Testis (tissue), 3 donors: ENCODE results near the gene GNMT. TPM values are rescaled to one million over a fixed set of nuclear protein-coding genes. Genes with fewer than 3 reads are reported as not detected.

Experiments
- DNase-seq: peaks from one replicate; pipeline ENCODE4 v3.0.0-alpha.2; 2019
- H3K27ac ChIP-seq, 2 donors: fragments of 200-600 bp; sonication (generic); one replicate each; pipeline ENCODE4 v1.5.1; 2019
- H3K27me3 ChIP-seq: fragments of 200-600 bp; sonication (generic); one replicate; pipeline ENCODE4 v1.5.1; 2019
- H3K36me3 ChIP-seq: fragments of 200-600 bp; sonication (generic); one replicate; pipeline ENCODE4 v1.5.1; 2017; ENCODE audit warnings: low read depth; ENCODE audit errors: missing control alignments
- H3K4me1 ChIP-seq: fragments of 200-600 bp; sonication (generic); one replicate; pipeline ENCODE4 v1.5.1; 2019
- H3K4me3 ChIP-seq, 2 donors: fragments of 200-600 bp; sonication (generic); one replicate each; pipeline ENCODE4 v1.5.1; 2017 to 2019
- H3K9me3 ChIP-seq: fragments of 200-600 bp; sonication (generic); one replicate; pipeline ENCODE4 v1.5.1; 2017
- CTCF ChIP-seq, 3 experiments: fragments of 450-650 bp in 2 of 3; fragments of 200-600 bp in 1 of 3; sonication (generic) in 1 of 3; IDR thresholded peaks; one replicate each; pipeline ENCODE4 v1.5.1; 2016 to 2019; ENCODE audit warnings: antibody characterized with exemption in 3 of 3, mild to moderate bottlenecking in 2 of 3, moderate library complexity in 1 of 3
- POLR2A ChIP-seq: fragments of 450-650 bp; IDR thresholded peaks from one replicate; pipeline ENCODE4 v1.6.1; 2017; ENCODE audit warnings: antibody characterized with exemption, mild to moderate bottlenecking, moderate library complexity
- WGBS, 2 donors: methylation state at CpG; one replicate each; pipeline ENCODE4 v1.1.5; 2018; 5-methylcytosine and 5-hydroxymethylcytosine counted together
- intact Hi-C: fragments of 100-400 bp; cut with DNase I; formaldehyde crosslinking; loops from one replicate; pipeline ENCODE4 v1.15.1; 2023; ENCODE audit warnings: low total_unique reads
- polyA plus RNA-seq: library from polyadenylated mRNA; stranded (reverse); fragments of 350-450 nt; fragmentation: Illumina TruSeq; extraction: RNeasy Lipid Tissue Mini Kit (QIAGEN cat#74804); gene quantifications from one replicate; pipeline ENCODE4 v1.2.3, GENCODE V29; 2014; ENCODE audit warnings: low read depth, low replicate concordance; ENCODE audit not compliant: insufficient read depth
- total RNA-seq, 2 donors: library from RNA; depleted of rRNA; stranded (reverse); fragments of >200 nt; gene quantifications; one replicate each; pipeline ENCODE4 v1.2.3, GENCODE V29; 2016

The GNMT gene
- total and polyA plus RNA-seq, 3 donors from 2014 or later, result 0.31 to 1.7 (median 0.83) TPM

GRCh38 chr6:42916288-42916687, 44.3 kb upstream of the GNMT start:
- H3K4me3 ChIP-seq, result no peak overlapping the region
- TF ChIP-seq CTCF (IDR thresholded peaks at IDR 0.05) (no peak), POLR2A (no peak)
- DNase-seq, result no peak
- intact Hi-C loops, result no loop called here
- WGBS, 2 donors, result 80 to 83% methylated on average over 1 of the region's 1 CpG
- H3K9me3 ChIP-seq, result no peaks in the 10 kb centered on the region
- H3K27ac ChIP-seq, result no peak overlapping the region
- H3K36me3 ChIP-seq, result no peaks in the 10 kb centered on the region
- peaks cover 5% of the 10 kb centered on the region for H3K4me1 ChIP-seq
- H3K27me3 ChIP-seq, result no peaks in the 10 kb centered on the region

- no peak overlapping the region for H3K27ac ChIP-seq
- WGBS, 2 donors, result 69 to 83% methylated on average over 6 of the region's 6 CpGs
- no peaks in the 10 kb centered on the region for H3K9me3 ChIP-seq
- intact Hi-C loops, result no loop called here
- no peak overlapping the region for H3K4me3 ChIP-seq
- no peaks in the 10 kb centered on the region for H3K36me3 ChIP-seq
- no peak for DNase-seq
- TF ChIP-seq POLR2A, result no peak
- no peak for TF ChIP-seq CTCF (IDR thresholded peaks at IDR 0.05)
- no peaks in the 10 kb centered on the region for H3K27me3 ChIP-seq
- no peaks in the 10 kb centered on the region for H3K4me1 ChIP-seq
These were observed 38.8 kb upstream of the GNMT start for GRCh38 chr6:42921801-42922200.

GRCh38 chr6:42923666-42924065, 36.9 kb upstream of the GNMT start:
- intact Hi-C loops, result no loop called here
- no peaks in the 10 kb centered on the region for H3K27me3 ChIP-seq
- H3K27ac ChIP-seq, result no peak overlapping the region
- no peak for DNase-seq
- H3K4me3 ChIP-seq, result no peak overlapping the region
- H3K9me3 ChIP-seq, result no peaks in the 10 kb centered on the region
- peaks cover 5% of the 10 kb centered on the region for H3K4me1 ChIP-seq
- 57 to 83% methylated on average over 2 of the region's 2 CpGs for WGBS, 2 donors
- TF ChIP-seq POLR2A (no peak), CTCF (IDR thresholded peaks at IDR 0.05) (no peak)
- H3K36me3 ChIP-seq, result no peaks in the 10 kb centered on the region

DNA sequence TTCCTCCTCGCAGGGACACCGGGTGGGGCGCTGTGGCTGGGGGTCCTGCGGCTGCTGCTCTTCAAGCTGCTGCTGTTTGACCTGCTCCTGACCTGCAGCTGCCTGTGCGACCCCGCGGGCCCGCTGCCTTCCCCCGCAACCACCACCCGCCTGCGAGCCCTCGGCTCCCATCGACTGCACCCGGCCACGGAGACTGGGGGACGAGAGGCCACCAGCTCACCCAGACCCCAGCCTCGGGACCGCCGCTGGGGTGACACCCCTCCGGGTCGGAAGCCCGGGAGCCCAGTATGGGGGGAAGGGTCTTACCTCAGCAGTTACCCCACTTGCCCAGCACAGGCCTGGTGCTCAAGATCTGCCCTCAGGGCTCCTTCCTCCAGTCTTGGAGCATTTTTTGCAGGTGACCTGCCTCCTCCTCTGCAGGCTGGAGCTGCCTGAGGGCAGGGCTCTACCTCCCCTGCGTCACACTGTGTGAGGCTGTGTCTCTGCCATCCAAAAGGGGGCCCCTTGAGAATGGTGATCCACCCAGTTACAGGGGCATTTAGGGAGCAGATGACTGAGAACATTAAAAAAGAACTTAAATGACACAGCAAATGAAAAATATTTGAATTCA, 35.2 kb upstream of the GNMT start:
- no peak overlapping the region for H3K27ac ChIP-seq
- no peaks in the 10 kb centered on the region for H3K27me3 ChIP-seq
- peaks cover 12% of the 10 kb centered on the region for H3K4me1 ChIP-seq
- no peaks in the 10 kb centered on the region for H3K9me3 ChIP-seq
- H3K36me3 ChIP-seq, result no peaks in the 10 kb centered on the region
- DNase-seq, result no peak
- TF ChIP-seq POLR2A, result no peak
- TF ChIP-seq CTCF (IDR thresholded peaks at IDR 0.05), result no peak
- no peak overlapping the region for H3K4me3 ChIP-seq
- 62 to 100% methylated on average over 1 to 23 of the region's 23 CpGs for WGBS, 2 donors
- intact Hi-C loops, result no loop called here
